Measurements from ENCODE around the gene CYREN.

DNA sequence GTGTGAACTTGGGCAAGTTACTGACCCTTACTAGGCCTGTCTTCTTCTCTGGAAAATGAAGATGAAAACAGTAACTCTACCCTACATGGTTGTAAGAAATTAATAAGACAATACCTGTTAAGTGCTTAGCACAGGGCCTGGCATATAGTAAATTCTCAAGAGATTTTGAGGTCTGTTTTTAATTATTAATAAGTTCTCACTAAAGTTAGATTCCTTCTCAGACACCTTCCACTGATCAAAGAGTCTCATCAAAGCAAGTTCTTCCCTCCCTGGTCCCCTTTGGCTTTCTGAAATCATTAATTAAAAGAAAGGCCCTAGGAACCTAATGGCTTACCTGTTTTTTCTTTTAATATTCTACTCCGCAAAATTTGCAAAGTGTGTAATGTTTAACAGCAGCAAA, 18.1 kb downstream of the CYREN start:
- TF ChIP-seq CTCF (optimal IDR thresholded peaks at IDR 0.05 in 1 of 3, IDR thresholded peaks at IDR 0.05 in 1 of 3, conservative IDR thresholded peaks at IDR 0.05 in 1 of 3; ENCODE audit: extremely low read depth in 1 of 3, insufficient read depth in 2 of 3, low read length in 3 of 3): no peak
- no peak for TF ChIP-seq EZH2 (IDR thresholded peaks at IDR 0.05; ENCODE audit: low read length)
